Putamen (tissue), 1 donor: Measurements from ENCODE around the gene HAPSTR1.
A peak's percentile ranks its signal among the peaks of the same experiment; 100 is the strongest.
"Not testable (repeated sequence)": the region's sequence is repeated elsewhere in the genome, so short reads cannot be mapped to it uniquely, and the experiment has no call there.

ENCODE experiments used
- DNase-seq: peaks from one replicate; pipeline ENCODE4 v3.0.0-alpha.2; 2016; ENCODE audit warnings: low spot score

Gene HAPSTR1

GRCh38 chr16:9090960-9091866, at the start of gene HAPSTR1:
Gene HAPSTR1 (plus strand): TSS chr16:9091644. CDS start chr16:9092045, 401 bp downstream.
- DNase-seq: peak; percentile 100

GRCh38 chr16:9042533-9042932, 48.9 kb upstream of the HAPSTR1 start:
- no peak for DNase-seq

GRCh38 chr16:9042964-9043680, 48.3 kb upstream of the HAPSTR1 start:
- peak; percentile 27 for DNase-seq

- DNase-seq: not testable (repeated sequence)
Observed at GRCh38 chr16:9045562-9045961, 45.9 kb upstream of the HAPSTR1 start.

- no peak for DNase-seq
Observed at GRCh38 chr16:9046667-9047055, 44.8 kb upstream of the HAPSTR1 start.

GRCh38 chr16:9047689-9048301, 43.6 kb upstream of the HAPSTR1 start:
- peak; percentile 76 for DNase-seq

- no peak for DNase-seq
Observed at GRCh38 chr16:9048302-9048700, 43.1 kb upstream of the HAPSTR1 start.

- DNase-seq: no peak
Observed at GRCh38 chr16:9049241-9049640, 42.2 kb upstream of the HAPSTR1 start.

- no peak for DNase-seq
Observed at GRCh38 chr16:9050102-9050830, 41.2 kb upstream of the HAPSTR1 start.

GRCh38 chr16:9053006-9053601, 38.3 kb upstream of the HAPSTR1 start:
- no peak for DNase-seq

- DNase-seq: no peak
Observed at GRCh38 chr16:9054460-9054859, 37.0 kb upstream of the HAPSTR1 start.

- DNase-seq: no peak
Observed at GRCh38 chr16:9055115-9055514, 36.3 kb upstream of the HAPSTR1 start.

GRCh38 chr16:9055661-9056060, 35.8 kb upstream of the HAPSTR1 start:
- DNase-seq: no peak

- no peak for DNase-seq
Observed at GRCh38 chr16:9056061-9056460, 35.4 kb upstream of the HAPSTR1 start.

- DNase-seq: no peak
Observed at GRCh38 chr16:9058211-9058610, 33.2 kb upstream of the HAPSTR1 start.

GRCh38 chr16:9060225-9060624, 31.2 kb upstream of the HAPSTR1 start:
- no peak for DNase-seq

- DNase-seq: no peak
Observed at GRCh38 chr16:9061358-9061813, 30.1 kb upstream of the HAPSTR1 start.

GRCh38 chr16:9062301-9062700, 29.1 kb upstream of the HAPSTR1 start:
- DNase-seq: no peak

GRCh38 chr16:9065077-9065476, 26.4 kb upstream of the HAPSTR1 start:
- DNase-seq: no peak

- DNase-seq: no peak
Observed at GRCh38 chr16:9068886-9069285, 22.6 kb upstream of the HAPSTR1 start.

GRCh38 chr16:9070254-9070653, 21.2 kb upstream of the HAPSTR1 start:
- DNase-seq: no peak

GRCh38 chr16:9071377-9071776, 20.1 kb upstream of the HAPSTR1 start:
- DNase-seq: no peak
